ENCODE measurements around the gene RAB3GAP2. TPM values are rescaled to one million over a fixed set of nuclear protein-coding genes. Genes with fewer than 3 reads are reported as not detected.
A peak's percentile ranks its signal among the peaks of the same experiment; 100 is the strongest.
"Not testable (repeated sequence)": the region's sequence is repeated elsewhere in the genome, so short reads cannot be mapped to it uniquely, and the experiment has no call there.

Gene RAB3GAP2
- total and polyA plus RNA-seq, 9 donors = 15.6 to 23.3 (median 19.3) TPM

DNA sequence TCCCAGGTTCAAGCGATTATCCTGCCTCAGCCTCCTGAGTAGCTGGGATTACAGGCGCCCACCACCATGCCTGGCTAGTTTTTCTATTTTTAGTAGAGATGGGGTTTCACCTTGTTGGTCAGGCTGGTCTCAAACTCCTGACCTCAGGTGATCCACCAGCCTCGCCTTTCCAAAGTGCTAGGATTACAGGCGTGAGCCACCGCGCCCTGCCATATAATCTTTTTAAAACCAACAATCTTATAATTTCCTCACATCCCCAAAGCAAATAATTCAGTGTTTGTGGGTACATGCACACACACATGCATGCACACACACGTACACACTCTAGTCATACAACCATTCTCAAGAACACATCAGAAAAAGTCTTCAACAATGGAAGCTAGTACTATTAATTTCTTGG, 113.7 kb downstream of the RAB3GAP2 start:
- 100% methylated on average over 5 of the region's 7 CpGs for WGBS (ENCODE audit: insufficient coverage)
- not testable (repeated sequence) for H3K27ac ChIP-seq (ENCODE audit: low read length)
- H3K36me3 ChIP-seq (ENCODE audit: control insufficient read depth, insufficient read depth, low read length) = peaks cover 40% of the 10 kb centered on the region

DNA sequence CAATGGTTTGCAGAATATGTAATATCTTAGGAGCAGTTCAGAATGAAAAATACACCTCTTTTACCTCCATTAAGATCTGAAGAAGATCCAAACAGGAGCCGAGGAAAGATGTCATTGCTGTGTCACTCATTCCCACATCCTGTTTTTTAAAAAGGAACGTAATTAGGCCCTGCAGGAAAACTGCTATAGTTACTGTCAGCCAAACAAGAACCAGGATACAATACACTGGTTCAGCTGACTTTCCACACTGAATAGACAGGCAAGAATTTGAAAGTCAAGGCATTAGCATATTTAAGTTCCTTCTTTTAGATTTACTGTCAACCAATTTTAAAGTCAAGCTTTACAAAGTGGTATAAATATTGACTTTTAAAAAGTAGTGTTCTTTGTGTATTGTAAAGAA, 114.5 kb downstream of the RAB3GAP2 start:
- no peaks in the 10 kb centered on the region for H3K27me3 ChIP-seq (ENCODE audit: control insufficient read depth, insufficient read depth, low read length)
- no peak overlapping the region for H3K4me3 ChIP-seq (ENCODE audit: low read length)
- H3K4me1 ChIP-seq (ENCODE audit: control insufficient read depth, insufficient read depth, low read length) = no peaks in the 10 kb centered on the region
- H3K27ac ChIP-seq (ENCODE audit: low read length) = no peak overlapping the region
- no peaks in the 10 kb centered on the region for H3K9me3 ChIP-seq (replicated peaks; ENCODE audit: control insufficient read depth, low read depth, low read length)
- peaks cover 44% of the 10 kb centered on the region for H3K36me3 ChIP-seq (ENCODE audit: control insufficient read depth, insufficient read depth, low read length)
- WGBS (ENCODE audit: insufficient coverage) = 76% methylated on average over 2 of the region's 2 CpGs
- DNase-seq = peak; percentile 19

More for the DNA sequence above, 113.7 kb downstream of the RAB3GAP2 start:
- not testable (repeated sequence) for H3K4me1 ChIP-seq (ENCODE audit: control insufficient read depth, insufficient read depth, low read length); H3K27me3 ChIP-seq (ENCODE audit: control insufficient read depth, insufficient read depth, low read length); H3K9me3 ChIP-seq (replicated peaks; ENCODE audit: control insufficient read depth, low read depth, low read length); DNase-seq; H3K4me3 ChIP-seq (ENCODE audit: low read length)

DNA sequence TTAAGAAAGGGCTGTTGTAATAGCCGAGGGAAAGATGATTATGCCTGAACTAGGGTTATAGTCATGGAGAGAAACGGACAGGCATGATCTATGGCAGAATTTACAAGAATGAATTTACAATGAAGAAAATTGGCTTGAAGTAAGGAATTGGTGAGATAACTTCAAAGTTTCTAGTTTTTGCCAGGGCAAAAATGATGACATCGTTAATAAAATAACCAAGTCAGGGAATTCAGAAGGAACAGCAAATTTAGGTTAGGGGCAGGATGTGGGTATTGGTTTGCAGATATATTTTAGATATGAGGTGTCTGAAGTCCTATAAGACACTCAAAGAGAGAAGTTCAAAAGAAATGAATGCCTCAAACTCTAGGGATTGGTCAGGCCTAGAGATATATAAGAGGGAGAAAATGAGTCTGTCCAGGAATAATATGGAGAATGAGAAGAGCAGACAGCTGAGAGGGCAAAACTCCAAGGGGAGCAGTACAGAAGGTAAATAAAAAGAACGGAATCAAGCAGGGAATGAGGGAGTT, 115.6 kb downstream of the RAB3GAP2 start:
- Histone ChIP-seq H3K4me3 (ENCODE audit: low read length) (no peak overlapping the region), H3K36me3 (ENCODE audit: control insufficient read depth, insufficient read depth, low read length) (peaks cover 50% of the 10 kb centered on the region), H3K27me3 (ENCODE audit: control insufficient read depth, insufficient read depth, low read length) (no peaks in the 10 kb centered on the region), H3K4me1 (ENCODE audit: control insufficient read depth, insufficient read depth, low read length) (no peaks in the 10 kb centered on the region), H3K9me3 (replicated peaks; ENCODE audit: control insufficient read depth, low read depth, low read length) (no peaks in the 10 kb centered on the region), H3K27ac (ENCODE audit: low read length) (no peak overlapping the region)
- DNase-seq = no peak
- 93% methylated on average over 3 of the region's 4 CpGs for WGBS (ENCODE audit: insufficient coverage)

DNA sequence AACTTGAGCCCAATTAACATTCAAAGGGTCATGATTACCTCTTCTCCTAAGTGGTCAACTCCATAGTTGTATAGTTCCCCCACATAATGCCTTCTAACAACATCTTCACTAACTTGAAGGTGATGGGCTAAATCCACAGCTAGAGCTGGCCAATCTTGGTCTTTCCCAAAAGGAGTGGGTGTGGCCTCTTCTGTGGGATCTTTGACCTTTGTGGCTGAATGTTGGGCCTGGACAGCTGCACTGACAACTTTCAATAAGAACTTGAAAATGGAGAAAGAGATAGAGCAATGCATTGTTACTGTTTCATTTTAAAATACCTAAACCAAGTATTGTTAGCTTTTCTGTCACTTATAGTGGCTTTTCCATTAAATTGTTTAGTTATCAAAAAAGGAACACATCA, 119.1 kb downstream of the RAB3GAP2 start:
- Histone ChIP-seq H3K9me3 (replicated peaks; ENCODE audit: control insufficient read depth, low read depth, low read length) (no peaks in the 10 kb centered on the region), H3K27ac (ENCODE audit: low read length) (no peak overlapping the region), H3K36me3 (ENCODE audit: control insufficient read depth, insufficient read depth, low read length) (peaks cover 41% of the 10 kb centered on the region), H3K4me3 (ENCODE audit: low read length) (no peak overlapping the region), H3K4me1 (ENCODE audit: control insufficient read depth, insufficient read depth, low read length) (no peaks in the 10 kb centered on the region), H3K27me3 (ENCODE audit: control insufficient read depth, insufficient read depth, low read length) (no peaks in the 10 kb centered on the region)
- no peak for DNase-seq

DNA sequence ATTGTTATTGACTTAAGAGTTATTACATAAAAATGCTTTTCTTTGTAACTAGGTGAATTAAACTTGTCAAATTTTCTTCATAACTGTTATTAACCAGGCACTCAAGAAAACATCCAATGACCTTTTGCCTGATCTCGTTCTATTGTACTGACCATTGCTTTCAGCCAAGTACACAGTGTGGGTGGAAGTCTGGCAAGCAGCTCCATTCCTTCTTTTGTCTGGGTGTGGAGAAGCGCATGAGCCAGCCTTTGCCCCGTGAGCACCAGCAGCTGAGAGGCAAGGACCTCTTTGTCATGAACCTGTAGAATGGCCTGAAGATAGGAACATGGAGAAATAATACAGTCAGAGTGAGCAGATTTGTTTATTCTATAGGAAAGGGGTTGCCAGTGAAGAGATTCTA, 120.8 kb downstream of the RAB3GAP2 start:
- Histone ChIP-seq H3K4me3 (ENCODE audit: low read length) (no peak overlapping the region), H3K9me3 (replicated peaks; ENCODE audit: control insufficient read depth, low read depth, low read length) (no peaks in the 10 kb centered on the region), H3K27ac (ENCODE audit: low read length) (no peak overlapping the region), H3K27me3 (ENCODE audit: control insufficient read depth, insufficient read depth, low read length) (no peaks in the 10 kb centered on the region), H3K36me3 (ENCODE audit: control insufficient read depth, insufficient read depth, low read length) (peaks cover 34% of the 10 kb centered on the region), H3K4me1 (ENCODE audit: control insufficient read depth, insufficient read depth, low read length) (no peaks in the 10 kb centered on the region)
- no CpG with 5 or more reads among the region's 3 CpGs for WGBS (ENCODE audit: insufficient coverage)
- no peak for DNase-seq

DNA sequence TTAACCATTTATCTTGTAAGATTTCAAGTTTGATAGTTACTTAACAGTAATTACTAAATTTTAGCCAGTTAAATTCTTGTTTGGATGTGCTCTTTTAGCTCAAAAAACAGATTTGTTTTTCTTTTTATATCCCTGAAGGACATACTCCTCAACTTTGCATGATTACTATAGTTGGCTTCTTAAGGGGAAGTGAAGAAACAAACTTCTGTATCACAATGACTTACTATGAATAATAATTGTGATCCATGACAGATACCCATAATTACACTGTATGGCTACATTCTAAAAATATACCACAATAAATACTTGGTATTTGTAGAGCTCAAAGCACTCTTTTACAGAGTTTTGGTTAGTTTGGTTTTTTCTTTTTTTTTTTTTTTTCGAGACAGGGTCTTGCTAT, 122.5 kb downstream of the RAB3GAP2 start:
- H3K36me3 ChIP-seq (ENCODE audit: control insufficient read depth, insufficient read depth, low read length) = peaks cover 31% of the 10 kb centered on the region

DNA sequence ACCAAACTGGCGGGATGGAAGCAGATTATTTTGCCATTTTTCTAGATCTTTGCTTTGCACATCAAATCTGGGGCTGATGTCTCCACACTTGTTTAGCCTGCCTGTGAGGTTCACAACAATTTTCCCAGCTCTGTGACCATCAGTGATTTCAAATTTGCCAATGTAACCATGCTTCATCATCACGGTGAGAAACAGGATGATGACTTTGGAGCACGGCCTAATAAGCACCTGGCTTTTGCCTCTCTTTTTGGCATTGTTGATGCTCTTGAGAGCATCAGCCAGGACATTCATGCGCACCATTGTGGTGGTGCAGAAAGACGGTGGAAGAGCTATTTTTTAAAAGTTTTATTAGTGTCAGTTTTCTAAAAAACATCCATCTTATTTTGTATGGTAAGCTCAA, 128.2 kb downstream of the RAB3GAP2 start:
- Histone ChIP-seq H3K27me3 (ENCODE audit: control insufficient read depth, insufficient read depth, low read length) (no peaks in the 10 kb centered on the region), H3K36me3 (ENCODE audit: control insufficient read depth, insufficient read depth, low read length) (peaks cover 42% of the 10 kb centered on the region), H3K4me3 (ENCODE audit: low read length) (no peak overlapping the region), H3K27ac (ENCODE audit: low read length) (no peak overlapping the region), H3K9me3 (replicated peaks; ENCODE audit: control insufficient read depth, low read depth, low read length) (no peaks in the 10 kb centered on the region), H3K4me1 (ENCODE audit: control insufficient read depth, insufficient read depth, low read length) (no peaks in the 10 kb centered on the region)
- WGBS (ENCODE audit: insufficient coverage) = 86% methylated on average over 3 of the region's 5 CpGs
- DNase-seq = no peak

More for the DNA sequence above, 122.5 kb downstream of the RAB3GAP2 start:
- H3K4me1 ChIP-seq (ENCODE audit: control insufficient read depth, insufficient read depth, low read length) = no peaks in the 10 kb centered on the region
- no CpG with 5 or more reads among the region's 1 CpG for WGBS (ENCODE audit: insufficient coverage)
- DNase-seq = no peak
- H3K27ac ChIP-seq (ENCODE audit: low read length) = no peak overlapping the region
- no peaks in the 10 kb centered on the region for H3K9me3 ChIP-seq (replicated peaks; ENCODE audit: control insufficient read depth, low read depth, low read length)
- no peaks in the 10 kb centered on the region for H3K27me3 ChIP-seq (ENCODE audit: control insufficient read depth, insufficient read depth, low read length)
- H3K4me3 ChIP-seq (ENCODE audit: low read length) = no peak overlapping the region

DNA sequence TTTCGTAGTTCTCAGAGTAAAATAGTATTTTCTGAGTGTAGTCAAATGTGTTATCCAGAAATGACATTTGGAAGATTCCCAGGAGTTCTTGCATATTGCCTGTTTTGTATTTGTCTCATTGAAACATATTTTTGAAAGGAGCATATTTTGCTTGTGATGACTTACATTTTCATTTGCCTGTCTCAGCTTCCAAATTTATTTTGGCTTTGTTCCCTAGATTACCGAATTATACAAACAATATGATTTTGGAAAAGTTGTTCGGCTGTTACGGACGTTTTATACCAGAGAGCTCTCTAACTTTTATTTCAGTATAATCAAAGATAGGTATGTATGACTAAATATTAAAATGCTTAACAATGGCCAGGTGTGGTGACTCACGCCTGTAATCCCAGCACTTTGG, 132.3 kb downstream of the RAB3GAP2 start:
- 83% methylated on average over 1 of the region's 6 CpGs for WGBS (ENCODE audit: insufficient coverage)
- Histone ChIP-seq H3K36me3 (ENCODE audit: control insufficient read depth, insufficient read depth, low read length) (peaks cover 41% of the 10 kb centered on the region), H3K4me3 (ENCODE audit: low read length) (no peak overlapping the region), H3K9me3 (replicated peaks; ENCODE audit: control insufficient read depth, low read depth, low read length) (no peaks in the 10 kb centered on the region), H3K4me1 (ENCODE audit: control insufficient read depth, insufficient read depth, low read length) (no peaks in the 10 kb centered on the region), H3K27me3 (ENCODE audit: control insufficient read depth, insufficient read depth, low read length) (no peaks in the 10 kb centered on the region), H3K27ac (ENCODE audit: low read length) (no peak overlapping the region)
- no peak for DNase-seq

DNA sequence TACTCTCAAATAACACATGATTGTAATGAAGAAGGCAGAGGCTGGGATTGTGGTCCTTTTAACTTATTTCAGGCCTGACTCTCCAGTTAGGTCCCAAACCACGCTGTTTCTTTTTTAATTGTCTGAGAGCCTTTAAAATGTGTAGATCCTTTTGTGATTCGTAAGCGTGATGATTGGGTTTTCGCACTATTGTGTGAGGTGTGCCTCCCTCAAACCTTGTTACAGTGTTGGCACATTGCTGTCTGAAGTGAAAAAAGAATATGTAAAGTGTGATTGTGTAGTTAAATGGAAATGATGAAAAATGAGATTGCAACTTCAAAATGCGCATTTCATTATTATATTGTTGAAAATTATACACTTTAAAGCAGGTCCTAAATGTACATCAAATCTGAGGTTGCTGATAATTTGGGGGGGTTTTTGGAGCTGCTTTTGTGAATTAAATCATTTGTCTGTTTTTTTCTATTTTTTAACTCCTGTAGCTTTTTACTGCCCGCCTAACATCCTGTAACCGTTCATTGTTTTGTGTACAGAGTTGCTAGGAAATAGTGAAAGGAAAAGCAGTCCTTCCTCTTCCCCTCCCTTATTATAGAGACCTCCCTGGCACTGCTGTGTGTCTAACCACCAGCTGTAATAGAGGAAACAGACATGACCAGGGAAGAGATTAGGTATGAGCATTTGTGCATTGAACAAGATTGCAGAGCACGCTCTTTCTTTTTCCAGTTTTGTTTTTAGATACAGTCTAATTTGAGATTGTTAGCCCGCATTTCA, 135.1 kb downstream of the RAB3GAP2 start:
- no peak overlapping the region for H3K4me3 ChIP-seq (ENCODE audit: low read length)
- H3K36me3 ChIP-seq (ENCODE audit: control insufficient read depth, insufficient read depth, low read length) = peaks cover 51% of the 10 kb centered on the region
- peak overlapping the region; percentile 77 for H3K27ac ChIP-seq (ENCODE audit: low read length)

DNA sequence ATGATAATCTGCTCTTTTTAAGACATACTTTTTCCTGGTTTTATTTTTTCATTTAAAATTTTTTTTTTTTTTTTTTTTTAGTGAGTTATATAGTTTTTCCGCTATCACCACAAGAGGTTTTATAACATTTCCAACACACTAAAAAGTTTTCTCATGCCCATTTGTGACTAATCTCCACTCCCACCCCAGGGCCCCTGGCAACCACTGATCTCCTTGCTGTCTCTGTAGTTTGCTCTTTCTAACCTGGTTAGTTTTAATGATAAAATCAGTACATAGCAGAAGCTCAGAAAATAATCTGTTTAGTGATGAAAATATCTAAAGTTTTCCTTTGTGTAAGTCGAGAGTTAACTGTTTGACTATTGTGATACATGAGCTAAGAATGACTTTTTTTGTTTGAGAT, 136.5 kb downstream of the RAB3GAP2 start:
- WGBS (ENCODE audit: insufficient coverage) = no CpG with 5 or more reads among the region's 2 CpGs
- H3K4me1 ChIP-seq (ENCODE audit: control insufficient read depth, insufficient read depth, low read length) = no peaks in the 10 kb centered on the region
- H3K27me3 ChIP-seq (ENCODE audit: control insufficient read depth, insufficient read depth, low read length) = no peaks in the 10 kb centered on the region
- no peaks in the 10 kb centered on the region for H3K9me3 ChIP-seq (replicated peaks; ENCODE audit: control insufficient read depth, low read depth, low read length)
- no peak overlapping the region for H3K27ac ChIP-seq (ENCODE audit: low read length)
- H3K36me3 ChIP-seq (ENCODE audit: control insufficient read depth, insufficient read depth, low read length) = peaks cover 38% of the 10 kb centered on the region
- DNase-seq = no peak
- no peak overlapping the region for H3K4me3 ChIP-seq (ENCODE audit: low read length)

More for the DNA sequence above, 135.1 kb downstream of the RAB3GAP2 start:
- DNase-seq = peak; percentile 84
- 61% methylated on average over 2 of the region's 9 CpGs for WGBS (ENCODE audit: insufficient coverage)
- Histone ChIP-seq H3K27me3 (ENCODE audit: control insufficient read depth, insufficient read depth, low read length) (no peaks in the 10 kb centered on the region), H3K4me1 (ENCODE audit: control insufficient read depth, insufficient read depth, low read length) (no peaks in the 10 kb centered on the region), H3K9me3 (replicated peaks; ENCODE audit: control insufficient read depth, low read depth, low read length) (no peaks in the 10 kb centered on the region)
